NCI-H510A treated with DMSO at 0.1 percent for 48 hours (cell line): ENCODE results near the gene SPIRE1.
"Not testable (repeated sequence)": the region's sequence is repeated elsewhere in the genome, so short reads cannot be mapped to it uniquely, and the experiment has no call there.

Experiments
- DNase-seq: peaks from one replicate; lab custom pipeline; 2025; lab: John Stamatoyannopoulos, UW

The SPIRE1 gene

DNA sequence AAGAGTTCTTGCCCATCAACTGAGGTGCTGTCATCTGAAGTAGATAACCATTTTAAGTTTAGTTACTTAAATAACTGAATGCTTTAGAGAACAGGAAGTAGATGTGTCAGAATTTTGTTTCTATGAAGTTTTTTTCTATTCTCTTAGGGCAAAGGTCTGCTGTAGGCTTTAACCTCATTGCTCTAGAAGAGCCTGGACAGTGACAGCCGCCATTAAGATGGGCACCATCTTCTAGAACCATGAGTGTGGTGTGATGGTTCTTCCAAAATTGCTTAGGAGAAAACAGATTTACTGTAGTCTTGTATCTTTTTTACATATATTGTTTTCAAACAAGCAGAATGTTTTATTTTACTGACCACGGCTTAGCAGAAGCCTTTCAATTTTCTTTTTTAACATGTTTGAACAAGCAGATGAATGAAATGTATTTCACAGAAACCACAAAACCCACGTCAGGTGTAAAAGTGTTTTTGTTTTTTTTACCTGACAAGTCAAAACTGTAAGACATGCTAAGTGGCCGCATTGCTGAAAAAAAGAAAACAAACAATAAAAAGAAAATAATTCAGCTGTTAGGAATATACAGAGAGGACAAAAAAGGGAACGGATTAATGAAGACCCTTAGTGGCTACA lies 172.3 kb downstream of the SPIRE1 start:
- no peak for DNase-seq

DNA sequence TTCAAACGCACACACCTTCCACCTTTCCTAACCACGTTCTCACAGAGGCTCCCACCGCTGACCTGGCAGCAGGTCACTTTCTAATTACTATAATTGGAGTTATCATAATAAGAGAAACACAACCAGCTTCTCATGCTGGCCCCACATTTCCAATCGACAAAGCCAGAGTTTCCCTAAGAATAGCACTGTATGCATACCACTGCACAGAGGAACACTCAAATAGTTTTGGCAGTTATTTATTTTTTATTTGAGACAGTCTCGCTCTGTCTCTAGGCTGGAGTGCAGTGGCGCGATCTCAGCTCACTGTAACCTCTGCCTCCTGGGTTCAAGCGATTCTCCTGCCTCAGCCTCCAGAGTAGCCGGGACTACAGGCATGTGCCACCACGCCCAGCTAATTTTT lies 176.0 kb downstream of the SPIRE1 start:
- not testable (repeated sequence) for DNase-seq

DNA sequence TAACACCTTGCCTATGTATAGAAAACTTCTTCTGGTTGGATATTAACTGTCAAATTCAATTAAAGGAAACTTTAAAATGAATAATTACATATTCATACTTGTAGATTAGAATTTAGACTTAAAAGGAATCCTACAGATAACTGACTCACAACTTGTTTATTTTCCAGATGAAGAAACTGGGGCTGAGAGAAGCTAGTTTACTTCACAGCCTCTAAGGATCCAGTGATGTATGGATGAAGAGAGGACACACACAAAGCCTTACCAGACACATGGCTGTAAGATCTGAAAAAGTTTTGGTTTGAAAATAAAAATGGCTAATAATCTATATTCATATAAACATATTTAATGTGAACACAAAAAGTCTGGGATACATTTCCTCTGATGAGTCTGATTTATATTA lies 177.9 kb downstream of the SPIRE1 start:
- no peak for DNase-seq

DNA sequence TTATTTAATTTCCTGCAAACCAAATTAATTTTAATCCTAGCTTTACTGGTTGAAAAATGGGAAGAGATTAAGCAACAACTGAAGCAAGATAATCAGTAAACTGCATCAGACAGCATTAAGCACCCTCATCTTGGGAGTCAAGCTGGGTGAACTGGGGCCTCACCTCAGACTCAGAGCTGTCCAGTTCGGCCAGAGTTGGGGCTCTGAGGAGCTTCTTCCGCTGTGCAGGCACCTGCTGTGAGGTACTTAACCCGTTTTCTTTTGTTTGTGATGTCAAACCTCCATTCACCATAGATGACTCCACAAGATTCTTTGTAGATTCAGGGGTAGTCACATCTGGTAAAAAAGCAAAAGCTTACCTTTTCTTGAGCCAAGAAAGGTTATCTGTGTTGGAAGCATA lies 178.4 kb downstream of the SPIRE1 start:
- DNase-seq: no peak

DNA sequence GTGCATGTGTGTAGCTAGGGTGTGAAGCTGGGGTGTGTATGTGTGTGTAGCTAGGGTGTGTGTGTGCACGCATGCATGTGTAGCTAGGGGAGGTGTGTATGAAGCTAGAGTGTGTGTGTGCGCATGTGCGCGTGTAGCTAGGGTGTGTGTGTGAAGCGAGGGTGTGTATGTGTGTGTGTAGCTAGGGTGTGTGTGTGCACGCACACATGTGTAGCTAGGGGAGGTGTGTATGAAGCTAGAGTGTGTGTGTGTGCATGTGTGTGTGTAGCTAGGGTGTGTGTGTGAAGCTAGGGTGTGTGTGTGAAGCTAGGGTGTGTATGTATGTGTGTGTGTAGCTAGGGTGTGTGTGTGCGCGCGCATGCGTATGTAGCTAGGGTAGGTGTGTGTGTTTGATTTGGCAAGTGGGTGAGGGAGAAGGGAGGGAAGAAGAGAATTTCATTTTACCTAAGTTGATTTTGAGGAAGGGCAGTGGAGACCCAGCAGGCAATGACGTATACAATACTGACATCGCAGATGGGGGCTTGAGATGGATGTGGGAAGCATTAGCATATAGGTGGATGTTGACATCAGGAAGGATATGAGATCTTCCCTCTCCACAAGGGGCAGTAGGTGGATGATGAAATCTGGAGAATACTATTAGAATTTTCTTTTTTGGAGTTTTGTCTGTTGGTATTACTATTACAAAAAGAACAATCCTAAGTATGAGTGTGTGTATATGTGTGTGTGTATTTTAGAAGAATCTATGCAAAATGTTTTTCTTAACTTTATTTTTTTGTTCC lies 179.4 kb downstream of the SPIRE1 start:
- peak; percentile 2 for DNase-seq

DNA sequence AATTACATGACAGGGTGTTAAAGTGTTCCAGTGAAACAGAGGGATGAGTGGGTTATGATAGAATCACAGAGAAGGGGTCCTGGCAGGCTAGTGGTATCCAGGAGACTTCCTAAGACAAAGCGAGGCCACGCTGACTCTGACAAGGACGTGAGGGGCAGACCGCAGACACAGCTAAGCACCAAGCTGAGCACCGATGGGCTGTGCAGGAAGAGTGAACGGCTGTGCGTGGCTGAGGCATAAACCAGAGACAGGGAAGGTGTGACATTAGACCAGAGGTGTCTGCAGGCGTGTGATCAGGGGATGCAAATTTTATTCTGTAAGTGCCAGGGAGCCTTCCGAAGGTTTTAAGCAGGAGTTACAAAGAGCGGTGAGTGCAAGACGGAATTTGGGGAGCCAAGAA lies 180.3 kb downstream of the SPIRE1 start:
- DNase-seq: no peak

DNA sequence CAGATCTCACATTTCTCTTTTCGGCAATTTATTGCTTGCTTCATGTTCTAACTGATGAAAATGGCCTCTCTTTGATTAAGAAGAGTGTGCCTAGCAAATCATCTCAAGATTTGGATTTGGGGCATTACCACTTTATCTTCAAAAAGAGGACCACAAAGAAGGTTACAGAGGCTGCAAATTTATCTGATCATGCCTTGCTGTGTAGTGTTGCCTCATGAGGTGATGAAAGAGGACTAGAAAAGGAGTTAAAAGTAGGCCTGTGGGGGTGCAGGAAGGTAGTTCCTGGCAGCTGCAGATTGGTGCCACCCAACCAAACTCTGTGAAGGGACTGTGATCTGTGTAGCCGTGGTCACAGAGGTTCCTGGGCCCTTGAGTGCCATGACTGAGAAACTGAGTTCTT lies 181.0 kb downstream of the SPIRE1 start:
- no peak for DNase-seq

DNA sequence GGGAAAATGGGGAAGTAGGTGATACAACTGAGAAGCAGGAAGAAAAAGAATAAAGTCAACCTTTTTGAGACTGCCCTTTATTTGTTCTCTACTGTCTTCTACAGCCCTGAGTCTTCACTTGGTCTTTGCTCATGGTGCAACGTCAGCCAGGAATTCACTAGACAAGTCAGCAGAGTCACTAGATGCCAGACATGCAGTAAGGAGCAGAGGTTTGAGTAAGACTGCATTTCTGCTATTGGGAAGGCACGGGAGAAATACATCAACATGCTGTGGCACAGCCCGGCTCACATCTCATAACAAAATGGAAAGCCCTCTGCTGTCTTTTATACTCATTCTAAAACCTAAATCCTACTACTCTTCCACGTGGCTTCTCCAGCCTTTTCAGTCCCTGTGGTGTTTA lies 183.0 kb downstream of the SPIRE1 start:
- no peak for DNase-seq

DNA sequence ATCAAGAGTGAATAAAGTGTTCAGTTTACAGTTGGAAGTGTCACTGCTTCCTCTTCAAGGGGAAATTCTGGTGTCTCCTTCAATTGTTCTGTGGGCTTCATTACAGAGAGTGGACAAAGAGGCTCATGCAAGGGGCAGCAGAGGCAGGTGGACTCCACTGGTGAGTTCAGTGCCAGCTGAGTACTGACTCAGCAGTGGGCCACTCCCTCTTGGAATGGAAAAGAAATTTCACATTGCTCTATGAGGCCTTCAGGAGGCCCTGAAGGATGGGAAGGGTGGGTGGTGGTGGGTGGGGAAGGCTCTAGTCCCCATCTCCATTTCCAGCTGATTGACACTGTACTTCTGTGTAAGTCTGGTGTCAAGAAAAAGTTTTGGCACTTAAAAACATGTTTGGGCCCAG lies 183.8 kb downstream of the SPIRE1 start:
- no peak for DNase-seq

DNA sequence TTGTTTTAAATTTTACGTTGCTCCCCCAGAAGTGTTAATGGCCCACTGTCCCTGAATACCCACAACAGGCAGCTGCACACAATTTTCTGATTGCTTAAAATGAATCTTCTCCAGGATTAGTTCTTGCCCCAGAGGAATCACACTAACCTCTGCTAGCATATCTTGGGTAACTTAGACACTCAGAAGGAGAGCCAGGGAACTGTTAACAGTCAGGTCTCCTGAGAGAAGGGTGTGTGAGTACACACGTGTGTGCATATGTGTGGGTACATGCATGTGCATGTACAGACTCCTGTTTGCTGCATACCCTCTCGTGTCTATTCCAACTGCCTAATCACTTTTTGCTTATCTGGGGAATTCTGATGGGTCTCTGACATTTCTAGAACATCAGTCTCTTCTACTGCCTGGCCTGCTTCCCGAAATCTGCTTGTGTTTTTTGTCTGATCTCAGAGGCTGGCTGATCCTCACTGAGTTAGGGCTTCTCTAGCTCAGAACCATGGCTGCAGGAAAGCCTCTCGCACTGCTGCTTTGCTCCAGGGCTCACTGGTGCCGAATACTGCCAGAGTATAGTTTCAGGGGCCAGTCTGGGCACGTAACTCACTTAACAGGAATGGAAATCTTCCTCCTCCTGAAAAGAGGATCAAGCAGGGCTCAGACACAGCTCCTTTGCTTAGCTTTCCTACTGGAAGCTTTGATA lies 187.4 kb downstream of the SPIRE1 start:
- DNase-seq: no peak

DNA sequence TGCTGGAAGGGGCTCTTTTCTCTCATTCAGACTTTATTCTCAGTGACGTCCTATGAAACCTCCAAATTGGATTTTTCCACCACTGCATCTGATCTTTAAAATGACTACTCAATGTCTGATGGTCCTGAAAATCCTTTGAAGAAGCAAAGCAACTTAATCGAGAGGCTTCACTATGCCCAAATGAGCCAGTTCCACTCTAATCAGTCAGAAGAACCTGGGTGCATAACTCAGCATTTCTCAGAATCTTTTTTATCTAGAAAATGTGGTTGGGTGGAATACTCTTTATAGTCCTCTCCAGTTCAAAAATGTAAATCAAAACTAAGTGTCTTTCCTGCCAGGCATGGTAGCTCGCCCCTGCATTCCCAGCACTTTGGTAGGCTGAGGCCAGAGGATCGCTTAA lies 189.5 kb downstream of the SPIRE1 start:
- DNase-seq: no peak

DNA sequence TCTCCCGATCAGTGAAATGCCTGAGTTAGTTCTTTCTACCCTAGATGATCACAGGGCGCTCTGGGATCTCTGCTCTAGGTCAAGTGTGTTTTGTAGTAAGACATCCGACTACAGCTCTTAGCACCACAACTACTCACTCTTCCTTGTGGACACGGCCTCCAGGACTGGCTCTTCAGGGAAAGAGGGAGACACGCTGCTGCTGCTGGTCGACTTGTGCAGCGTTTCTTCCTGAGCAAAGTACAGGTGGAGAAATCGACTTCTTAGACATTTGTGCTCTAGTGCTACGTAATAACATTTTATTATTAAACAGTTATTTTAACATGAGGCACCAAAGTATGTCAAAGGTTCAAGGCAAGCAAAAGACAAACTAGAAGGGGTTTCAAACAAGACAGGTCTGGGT lies 193.2 kb downstream of the SPIRE1 start:
- no peak for DNase-seq

DNA sequence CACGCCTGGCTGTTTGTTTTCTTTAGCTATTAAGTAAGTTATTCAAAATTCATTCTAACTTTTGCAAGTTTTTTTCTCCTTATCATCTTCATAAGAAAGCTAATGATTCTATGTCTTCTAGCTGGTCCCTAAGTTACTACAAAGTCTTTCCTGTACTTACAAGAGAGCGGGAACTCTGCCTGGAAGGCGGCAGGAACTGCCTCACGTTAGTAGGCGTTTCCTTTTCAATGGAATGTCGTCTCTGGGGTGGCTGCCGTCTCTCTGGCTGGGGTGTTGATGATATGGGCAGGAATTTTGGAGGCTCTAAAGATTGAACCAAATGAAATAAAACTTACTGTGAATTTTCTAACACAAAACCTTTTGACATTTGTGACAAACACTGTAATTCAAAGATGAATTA lies 194.7 kb downstream of the SPIRE1 start:
- no peak for DNase-seq

DNA sequence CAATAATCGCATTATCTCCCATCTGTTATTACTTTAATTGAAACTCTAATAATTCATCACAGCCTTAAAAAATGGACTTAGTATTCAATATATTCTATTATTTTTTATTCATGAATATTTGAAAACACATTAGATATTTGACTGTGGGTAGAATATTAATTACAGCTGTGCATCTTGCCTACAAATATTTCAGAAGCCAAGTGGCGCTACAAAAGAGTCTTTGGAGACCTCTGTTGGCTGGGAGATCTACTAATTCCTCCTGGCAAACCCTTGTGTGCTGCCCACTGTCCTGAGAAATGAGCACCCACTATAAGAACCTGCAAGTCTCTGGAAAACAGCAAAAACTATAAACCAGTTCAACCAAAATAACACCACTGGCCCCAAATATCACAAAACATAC lies 195.7 kb downstream of the SPIRE1 start:
- no peak for DNase-seq

DNA sequence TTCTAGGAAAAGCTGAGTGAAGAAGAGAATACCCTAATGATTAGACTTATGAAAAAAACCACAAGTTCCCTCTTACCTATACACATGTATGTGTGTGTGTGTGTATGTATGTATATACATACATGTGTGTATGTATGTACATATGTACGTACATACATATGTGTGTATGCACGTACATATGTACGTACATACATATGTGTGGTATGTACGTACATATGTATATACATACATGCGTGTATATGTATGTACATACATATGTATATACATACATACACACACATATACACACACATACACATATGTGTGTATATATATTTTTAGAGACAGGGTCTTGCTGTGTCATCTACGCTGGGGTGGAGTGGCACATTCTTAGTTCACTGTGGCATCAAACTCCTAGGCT lies 196.6 kb downstream of the SPIRE1 start:
- no peak for DNase-seq

DNA sequence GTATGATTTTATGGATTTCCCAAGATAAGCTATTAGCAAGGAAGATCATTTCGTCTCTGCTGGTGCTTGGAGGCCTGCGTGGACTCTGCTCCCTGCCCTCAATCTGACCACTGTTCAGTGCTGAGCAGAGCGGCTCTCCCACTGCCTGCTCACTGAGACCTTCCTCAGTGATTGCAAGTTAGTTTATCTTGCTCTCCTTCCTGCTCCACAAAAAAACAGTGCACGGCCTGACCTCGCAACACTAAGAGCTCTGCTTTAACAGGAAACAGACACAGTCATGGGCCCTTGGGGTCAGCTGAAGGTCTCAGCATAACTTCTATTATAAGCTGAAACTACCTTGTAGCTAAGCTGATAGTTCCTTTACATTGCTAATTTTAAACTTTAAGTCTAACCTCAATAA lies 197.0 kb downstream of the SPIRE1 start:
- no peak for DNase-seq

DNA sequence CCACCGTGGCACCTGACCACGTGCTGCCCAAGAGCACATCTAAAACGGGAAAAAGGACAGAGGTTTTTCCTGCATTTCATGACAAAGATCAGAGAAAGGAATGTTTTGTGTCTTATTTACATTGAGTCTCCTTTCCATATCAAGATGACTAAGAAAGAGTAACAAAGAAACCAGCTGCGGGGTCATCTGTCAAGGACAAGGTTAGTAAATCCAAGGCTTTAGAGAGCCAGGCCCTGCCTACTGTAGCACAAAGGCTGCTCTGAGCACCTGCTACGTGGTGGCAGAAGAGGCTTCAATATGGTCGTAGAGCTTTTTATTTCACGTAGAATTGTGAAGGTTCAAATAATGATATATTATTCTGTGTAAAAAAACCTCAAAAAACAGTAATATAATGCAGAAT lies 199.1 kb downstream of the SPIRE1 start:
- DNase-seq: no peak

DNA sequence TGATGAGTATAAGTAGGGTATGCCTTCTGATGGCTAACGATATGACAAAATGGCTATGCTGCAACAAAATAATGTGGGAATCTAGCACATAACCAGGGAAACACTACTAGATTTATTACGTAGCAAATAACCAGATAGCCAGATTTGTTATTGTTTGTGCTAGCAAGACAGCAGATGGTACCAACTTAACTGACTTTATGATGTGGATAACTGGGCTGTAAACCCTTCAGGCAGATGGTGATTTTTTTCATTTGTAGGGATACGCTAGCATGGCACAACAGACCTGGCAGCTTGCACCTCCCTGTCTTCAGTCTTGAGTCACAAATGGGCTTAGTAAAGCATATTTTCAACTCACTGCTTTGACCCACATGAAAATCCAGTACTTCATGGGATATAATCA lies 201.5 kb downstream of the SPIRE1 start:
- no peak for DNase-seq

DNA sequence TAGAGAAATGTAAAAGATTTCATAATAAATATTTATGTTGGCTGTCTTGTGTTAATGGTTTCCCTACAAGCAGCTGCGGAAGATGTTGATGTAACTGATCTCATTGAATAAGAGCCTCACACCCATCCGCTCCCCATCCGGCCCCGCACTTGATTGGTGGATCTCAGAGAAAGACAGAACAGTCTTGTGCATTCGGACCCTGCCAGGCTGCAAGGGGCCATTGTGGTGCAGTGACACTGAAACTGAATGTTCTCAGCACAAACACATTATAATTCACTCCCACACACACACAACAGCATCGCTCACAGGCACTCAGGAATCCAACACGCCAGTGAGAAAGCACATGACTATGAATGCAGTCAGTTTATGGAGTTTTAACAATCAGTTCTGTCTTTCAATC lies 202.4 kb downstream of the SPIRE1 start:
- no peak for DNase-seq

DNA sequence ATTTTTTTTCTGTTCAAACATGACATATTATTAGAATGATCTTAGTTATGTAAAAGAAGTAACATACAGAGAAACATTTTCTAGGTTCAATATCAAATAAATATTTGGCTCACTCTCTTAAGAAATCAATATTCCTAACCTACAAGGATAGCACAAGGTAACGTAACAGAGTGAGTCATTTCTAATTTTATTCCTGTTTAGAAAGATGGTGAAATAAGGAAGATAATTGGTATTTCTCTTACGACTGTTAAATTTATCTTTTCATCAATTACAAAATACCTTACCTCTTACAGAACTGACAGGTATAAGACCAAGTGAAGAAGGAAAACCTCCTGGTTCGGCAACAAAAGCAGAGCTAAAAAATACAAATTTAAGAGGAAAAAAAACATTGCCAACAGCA lies 205.1 kb downstream of the SPIRE1 start:
- no peak for DNase-seq

DNA sequence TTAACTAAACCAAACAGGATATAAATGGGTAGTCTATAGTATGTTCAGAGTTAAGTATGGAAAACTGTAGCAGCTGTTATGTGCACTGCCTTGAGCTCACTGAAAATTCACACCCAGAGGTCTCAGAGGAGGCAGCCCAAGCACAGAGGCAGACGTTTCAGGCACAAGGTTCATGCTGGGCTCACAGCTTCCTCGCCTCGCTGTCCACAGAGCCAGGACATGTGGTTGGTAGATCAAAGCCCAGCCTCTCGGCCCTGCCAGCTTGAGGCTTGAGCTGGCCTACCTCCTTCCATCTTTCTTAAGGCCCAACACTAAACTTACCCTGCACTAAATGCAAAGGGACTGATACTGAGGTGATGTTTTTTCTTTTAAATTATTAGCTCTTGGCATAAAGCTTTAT lies 206.5 kb downstream of the SPIRE1 start:
- DNase-seq: no peak

DNA sequence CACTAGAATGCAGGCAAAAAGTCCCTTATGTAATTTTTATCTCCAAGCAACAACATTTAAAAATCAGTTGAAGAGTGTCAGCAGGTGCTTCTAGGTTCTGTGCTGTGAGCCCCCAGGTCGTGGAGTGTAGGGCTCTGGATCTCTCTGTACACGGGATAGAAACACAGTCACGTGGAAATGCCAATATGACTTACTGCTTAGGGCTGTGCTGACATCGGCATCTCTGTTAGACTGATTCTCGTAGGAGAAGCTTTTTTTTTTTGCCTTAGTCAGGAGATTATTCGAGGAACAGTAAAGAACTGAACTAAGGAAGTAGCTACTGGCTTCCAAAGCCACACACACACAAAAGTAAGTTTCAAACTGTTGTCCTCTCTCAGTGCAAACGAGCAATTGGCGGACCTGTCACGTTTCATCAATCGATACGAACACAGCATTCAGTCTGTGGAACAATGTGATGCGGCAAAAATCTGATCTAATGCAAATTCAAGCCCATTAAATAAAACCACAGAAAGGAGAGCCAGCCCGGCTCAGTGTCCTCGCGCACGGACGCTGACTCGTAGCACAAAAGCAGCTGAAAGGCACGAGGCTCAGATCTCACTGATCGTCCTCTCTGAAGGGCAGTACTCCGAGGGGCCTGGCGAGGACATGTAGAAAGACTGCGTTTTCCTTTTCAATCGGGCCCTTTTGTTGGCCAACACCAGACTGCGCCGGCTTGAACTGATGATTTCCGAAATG lies 208.7 kb downstream of the SPIRE1 start:
- DNase-seq: no peak

DNA sequence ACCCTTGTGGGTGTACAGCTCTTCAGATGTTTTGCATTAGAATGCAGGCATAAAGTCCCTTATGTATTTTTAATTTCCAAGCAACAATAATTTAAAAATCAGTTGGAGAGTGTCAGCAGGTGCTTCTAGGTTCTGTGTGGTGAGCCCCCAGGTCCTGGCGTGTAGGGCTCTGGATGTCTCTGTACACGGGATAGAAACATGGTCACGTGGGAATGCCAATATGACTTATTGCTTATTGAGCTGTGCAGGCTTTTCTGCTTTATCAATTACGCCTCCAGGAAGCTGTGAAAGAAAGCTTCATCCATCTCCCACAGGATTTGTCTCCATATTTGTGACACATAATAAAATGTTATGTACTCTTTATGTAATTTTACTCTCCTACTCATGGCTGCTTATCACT lies 212.4 kb downstream of the SPIRE1 start:
- no peak for DNase-seq
